Gastrocnemius medialis (tissue), 4 donors: ENCODE measurements around the gene CHTF18.

ENCODE experiments used
- CTCF ChIP-seq, 5 experiments: fragments of 450-650 bp in 3 of 5; fragments of 200-600 bp in 2 of 5; sonication (generic) in 2 of 5; IDR thresholded peaks in 4 of 5; conservative IDR thresholded peaks in 1 of 5; 1 replicate in 4 of 5; 2 replicates in 1 of 5; pipeline ENCODE4 v1.5.1; 2016 to 2019; ENCODE audit warnings: antibody characterized with exemption in 5 of 5, mild to moderate bottlenecking in 3 of 5, moderate library complexity in 3 of 5
- POLR2A ChIP-seq, 2 donors: fragments of 450-650 bp; IDR thresholded peaks; one replicate each; pipeline ENCODE4 v1.6.1; 2017; ENCODE audit warnings: antibody characterized with exemption in 2 of 2, mild to moderate bottlenecking in 2 of 2, moderate library complexity in 2 of 2

GRCh38 chr16:783404-784161 lies 4.8 kb upstream of the CHTF18 start:
- TF ChIP-seq CTCF (IDR thresholded peaks at IDR 0.05 in 4 of 5, conservative IDR thresholded peaks at IDR 0.05 in 1 of 5) (no peak), POLR2A (IDR thresholded peaks at IDR 0.05) (no peak)
